RWPE2 (cell line): ENCODE measurements around the gene ANKS1B.

Experiments
- ATAC-seq: fragments of 200-7000 bp; cut with Tn5 transposase; 3 replicates; pipeline ENCODE4 v1.9.1; 2021; ENCODE audit warnings: low read depth
- DNase-seq: peaks from one replicate; pipeline ENCODE4 v3.0.0-alpha.2; 2020; ENCODE audit warnings: low spot score
- H3K27ac ChIP-seq: fragments of 450-650 bp; 2 replicates; pipeline ENCODE4 v1.5.1; 2017; ENCODE audit warnings: mild to moderate bottlenecking; ENCODE audit not compliant: poor library complexity, severe bottlenecking
- H3K27me3 ChIP-seq: fragments of 250-450 bp; sonication (Bioruptor Pico); 2 replicates; pipeline ENCODE4 v1.5.1; 2021; ENCODE audit warnings: mild to moderate bottlenecking, moderate library complexity; ENCODE audit not compliant: insufficient read depth, poor library complexity, severe bottlenecking
- H3K36me3 ChIP-seq: fragments of 250-450 bp; sonication (Bioruptor Pico); 2 replicates; pipeline ENCODE4 v1.5.1; 2020; ENCODE audit warnings: low read depth, mild to moderate bottlenecking, moderate library complexity
- H3K4me1 ChIP-seq: fragments of 250-450 bp; sonication (Bioruptor Pico); 2 replicates; pipeline ENCODE4 v1.5.1; 2021; ENCODE audit warnings: mild to moderate bottlenecking, moderate library complexity; ENCODE audit not compliant: insufficient read depth, poor library complexity, severe bottlenecking
- H3K4me3 ChIP-seq: fragments of 250-450 bp; sonication (Bioruptor Pico); 2 replicates; pipeline ENCODE4 v1.5.1; 2021; ENCODE audit warnings: mild to moderate bottlenecking, moderate library complexity; ENCODE audit not compliant: severe bottlenecking
- H3K9me3 ChIP-seq: fragments of 250-450 bp; sonication (Bioruptor Pico); 2 replicates; pipeline ENCODE4 v1.5.1; 2021; ENCODE audit warnings: mild to moderate bottlenecking, moderate library complexity; ENCODE audit not compliant: severe bottlenecking
- CTCF ChIP-seq: fragments of 450-650 bp; IDR thresholded peaks from one replicate; pipeline ENCODE4 v1.5.1; 2017; ENCODE audit warnings: mild to moderate bottlenecking, moderate library complexity; ENCODE audit not compliant: poor library complexity, severe bottlenecking

The ANKS1B gene

GRCh38 chr12:98772818-98773217 is 1211.9 kb downstream of the ANKS1B start:
- TF ChIP-seq CTCF: no peak
- DNase-seq (no peak), ATAC-seq (no peak)
- H3K4me1 ChIP-seq: no peaks in the 10 kb centered on the region
- H3K27me3 ChIP-seq: no peaks in the 10 kb centered on the region
- no peak overlapping the region for H3K27ac ChIP-seq
- H3K9me3 ChIP-seq: no peaks in the 10 kb centered on the region
- H3K4me3 ChIP-seq: no peak overlapping the region
- H3K36me3 ChIP-seq: no peaks in the 10 kb centered on the region

- TF ChIP-seq CTCF: no peak
- Histone ChIP-seq H3K9me3 (no peaks in the 10 kb centered on the region), H3K36me3 (no peaks in the 10 kb centered on the region), H3K27ac (no peak overlapping the region), H3K4me3 (no peak overlapping the region), H3K4me1 (no peaks in the 10 kb centered on the region), H3K27me3 (no peaks in the 10 kb centered on the region)
- ATAC-seq (no peak), DNase-seq (no peak)
These were observed 1212.7 kb downstream of the ANKS1B start for GRCh38 chr12:98771811-98772752.

GRCh38 chr12:98770230-98770629 is 1214.5 kb downstream of the ANKS1B start:
- H3K4me1 ChIP-seq: no peaks in the 10 kb centered on the region
- H3K9me3 ChIP-seq: no peaks in the 10 kb centered on the region
- no peaks in the 10 kb centered on the region for H3K36me3 ChIP-seq
- TF ChIP-seq CTCF: no peak
- ATAC-seq (no peak), DNase-seq (no peak)
- no peak overlapping the region for H3K4me3 ChIP-seq
- H3K27me3 ChIP-seq: no peaks in the 10 kb centered on the region
- H3K27ac ChIP-seq: no peak overlapping the region

GRCh38 chr12:98769068-98769467 is 1215.7 kb downstream of the ANKS1B start:
- no peak overlapping the region for H3K4me3 ChIP-seq
- no peaks in the 10 kb centered on the region for H3K36me3 ChIP-seq
- TF ChIP-seq CTCF: no peak
- ATAC-seq (no peak), DNase-seq (no peak)
- no peaks in the 10 kb centered on the region for H3K9me3 ChIP-seq
- no peaks in the 10 kb centered on the region for H3K4me1 ChIP-seq
- H3K27me3 ChIP-seq: no peaks in the 10 kb centered on the region
- H3K27ac ChIP-seq: no peak overlapping the region

GRCh38 chr12:98767248-98767647 is 1217.5 kb downstream of the ANKS1B start:
- H3K27ac ChIP-seq: no peak overlapping the region
- H3K4me1 ChIP-seq: no peaks in the 10 kb centered on the region
- H3K36me3 ChIP-seq: no peaks in the 10 kb centered on the region
- no peak for ATAC-seq
- no peaks in the 10 kb centered on the region for H3K9me3 ChIP-seq
- TF ChIP-seq CTCF: no peak
- H3K27me3 ChIP-seq: no peaks in the 10 kb centered on the region
- no peak for DNase-seq
- no peak overlapping the region for H3K4me3 ChIP-seq
